Upper lobe of right lung (tissue), 1 donor: ENCODE measurements around the gene SERPINA7. TPM values are rescaled to one million over a fixed set of nuclear protein-coding genes. Genes with fewer than 3 reads are reported as not detected.
"Not testable (repeated sequence)": the region's sequence is repeated elsewhere in the genome, so short reads cannot be mapped to it uniquely, and the experiment has no call there.

Experiments used
- ATAC-seq: fragments of 200-7000 bp; cut with Tn5 transposase; one replicate; pipeline ENCODE4 v1.9.1; 2020; ENCODE audit warnings: mild to moderate bottlenecking, moderate library complexity
- DNase-seq: peaks from one replicate; pipeline ENCODE4 v3.0.0-alpha.2; 2020
- H3K27ac ChIP-seq: fragments of 200-600 bp; one replicate; pipeline ENCODE4 v1.8.0; 2022
- H3K27me3 ChIP-seq: fragments of 200-600 bp; one replicate; pipeline ENCODE4 v1.8.0; 2022; ENCODE audit warnings: mild to moderate bottlenecking
- H3K36me3 ChIP-seq: fragments of 200-600 bp; one replicate; pipeline ENCODE4 v1.8.0; 2022
- H3K4me1 ChIP-seq: fragments of 200-600 bp; one replicate; pipeline ENCODE4 v1.8.0; 2022
- H3K4me3 ChIP-seq: fragments of 200-600 bp; one replicate; pipeline ENCODE4 v1.8.0; 2022; ENCODE audit warnings: mild to moderate bottlenecking
- H3K9me3 ChIP-seq: fragments of 200-600 bp; one replicate; pipeline ENCODE4 v1.8.0; 2022
- intact Hi-C: fragments of 100-400 bp; cut with DNase I; formaldehyde crosslinking; loops from one replicate; pipeline ENCODE4 v1.11.0; 2022
- total RNA-seq: library from RNA; stranded (reverse); fragmentation: NEBNext Ultra II Directional; extraction: Animal tissue kit (Norgen Biotek cat#: 25700); gene quantifications from one replicate; pipeline ENCODE4 v1.2.1, GENCODE V29; 2021
- TF ChIP-seq, protein P1 (sequence below): fragments of 200-600 bp; IDR thresholded peaks from one replicate; pipeline ENCODE4 v1.8.0; 2022; ENCODE audit warnings: antibody characterized with exemption
- donor health status: DM: no; HTN: yes; CAD: no; lungs with severe emphysema.

The SERPINA7 gene
- total RNA-seq, 1 donor from 2014 or later, result not detected

GRCh38 chrX:105999294-105999693, 39.2 kb downstream of the SERPINA7 start:
- ATAC-seq (no peak), DNase-seq (no peak)
- TF ChIP-seq, protein P1, sequence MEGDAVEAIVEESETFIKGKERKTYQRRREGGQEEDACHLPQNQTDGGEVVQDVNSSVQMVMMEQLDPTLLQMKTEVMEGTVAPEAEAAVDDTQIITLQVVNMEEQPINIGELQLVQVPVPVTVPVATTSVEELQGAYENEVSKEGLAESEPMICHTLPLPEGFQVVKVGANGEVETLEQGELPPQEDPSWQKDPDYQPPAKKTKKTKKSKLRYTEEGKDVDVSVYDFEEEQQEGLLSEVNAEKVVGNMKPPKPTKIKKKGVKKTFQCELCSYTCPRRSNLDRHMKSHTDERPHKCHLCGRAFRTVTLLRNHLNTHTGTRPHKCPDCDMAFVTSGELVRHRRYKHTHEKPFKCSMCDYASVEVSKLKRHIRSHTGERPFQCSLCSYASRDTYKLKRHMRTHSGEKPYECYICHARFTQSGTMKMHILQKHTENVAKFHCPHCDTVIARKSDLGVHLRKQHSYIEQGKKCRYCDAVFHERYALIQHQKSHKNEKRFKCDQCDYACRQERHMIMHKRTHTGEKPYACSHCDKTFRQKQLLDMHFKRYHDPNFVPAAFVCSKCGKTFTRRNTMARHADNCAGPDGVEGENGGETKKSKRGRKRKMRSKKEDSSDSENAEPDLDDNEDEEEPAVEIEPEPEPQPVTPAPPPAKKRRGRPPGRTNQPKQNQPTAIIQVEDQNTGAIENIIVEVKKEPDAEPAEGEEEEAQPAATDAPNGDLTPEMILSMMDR, result no peak
- Histone ChIP-seq H3K9me3 (no peaks in the 10 kb centered on the region), H3K27ac (no peak overlapping the region), H3K4me1 (no peaks in the 10 kb centered on the region), H3K4me3 (no peak overlapping the region), H3K27me3 (no peaks in the 10 kb centered on the region), H3K36me3 (no peaks in the 10 kb centered on the region)
- intact Hi-C loops, result no loop called here

DNA sequence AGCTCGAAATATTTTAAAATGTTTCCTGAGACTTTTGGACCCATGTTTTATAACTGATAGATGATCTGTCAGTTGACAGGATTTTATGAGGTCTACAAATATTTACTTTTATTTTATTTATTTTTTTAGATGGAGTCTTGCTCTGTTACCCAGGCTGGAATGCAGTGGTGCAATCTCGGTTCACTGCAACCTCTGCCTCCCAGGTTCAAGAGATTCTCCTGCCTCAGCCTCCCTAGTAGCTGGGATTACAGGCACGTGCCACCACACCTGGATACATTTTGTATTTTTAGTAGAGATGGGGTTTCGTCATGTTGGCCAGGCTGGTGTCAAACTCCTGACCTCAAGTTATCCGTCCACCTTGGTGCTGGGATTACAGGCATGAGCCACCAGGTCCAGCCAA, 50.0 kb downstream of the SERPINA7 start:
- H3K9me3 ChIP-seq, intact Hi-C loops, ATAC-seq, H3K4me1 ChIP-seq, H3K36me3 ChIP-seq, H3K4me3 ChIP-seq, H3K27me3 ChIP-seq, H3K27ac ChIP-seq, DNase-seq: not testable (repeated sequence)

Other genes starting within 250 kb of the SERPINA7 start
- gene NRK, start 216.2 kb downstream of the SERPINA7 start, total RNA-seq, result 1.3 TPM
- gene PWWP3B, start 129.6 kb upstream of the SERPINA7 start, total RNA-seq, result 1.1 TPM